ENCODE measurements around the gene ENOX1.

- TF ChIP-seq CTCF (IDR thresholded peaks at IDR 0.05) (no peak), EZH2phosphoT487 (IDR thresholded peaks at IDR 0.05) (no peak), EZH2 (IDR thresholded peaks at IDR 0.05) (no peak)
Measured at GRCh38 chr13:43270130-43270830, 516.5 kb downstream of the ENOX1 start.
